ENCODE results near the gene MAPRE2. TPM values are rescaled to one million over a fixed set of nuclear protein-coding genes. Genes with fewer than 3 reads are reported as not detected.

Gene MAPRE2
- total RNA-seq, 1 experiment from 2014 or later: 31.4 TPM

DNA sequence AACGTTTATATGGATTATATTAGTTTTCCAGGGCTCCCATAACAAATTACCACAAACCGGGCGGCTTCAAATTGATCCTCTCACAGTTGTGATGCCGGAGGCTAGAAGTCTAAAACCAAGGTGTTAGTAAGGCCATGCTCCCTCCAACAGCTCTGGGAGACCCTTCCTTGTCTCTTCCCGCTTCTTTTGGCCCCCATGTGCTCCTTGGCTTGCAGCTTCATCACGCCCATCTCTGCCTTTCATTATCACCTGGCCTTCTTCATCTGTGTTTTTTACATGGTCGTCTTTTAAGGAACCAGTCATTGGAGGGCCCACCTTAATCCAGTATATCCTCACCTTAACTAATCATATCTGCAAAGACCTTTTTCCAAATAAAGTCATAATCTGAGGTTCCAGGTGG lies 13.9 kb downstream of the MAPRE2 start:
- TF ChIP-seq CTCF (IDR thresholded peaks at IDR 0.05; ENCODE audit: unreplicated experiment): no peak
- H3K27me3 Mint-ChIP-seq (ENCODE audit: unreplicated experiment): no peaks in the 10 kb centered on the region
- H3K9me3 Mint-ChIP-seq (ENCODE audit: low read depth, unreplicated experiment): no peaks in the 10 kb centered on the region
- CTCF ChIA-PET: interaction anchor here (0.7 kb wide), 1 partner anchor 125 kb away, joined by 3 read pairs; no protein-coding TSS in a partner anchor
- H3K27ac Mint-ChIP-seq (ENCODE audit: unreplicated experiment): no peak overlapping the region
- H3K36me3 Mint-ChIP-seq (ENCODE audit: insufficient read depth, unreplicated experiment): no peaks in the 10 kb centered on the region
- no peak overlapping the region for H3K4me3 Mint-ChIP-seq (ENCODE audit: low read depth, unreplicated experiment)
- no TSS peak for BruUV-seq (replicated peaks)
- intact Hi-C loops (cut with micrococcal nuclease; ENCODE audit: unreplicated experiment): no loop called here
- H3K4me1 Mint-ChIP-seq (ENCODE audit: low read depth, unreplicated experiment): peaks cover 6% of the 10 kb centered on the region
- no peak for DNase-seq

- no peak for DNase-seq
- H3K4me3 Mint-ChIP-seq (ENCODE audit: low read depth, unreplicated experiment): no peak overlapping the region
- intact Hi-C loops (cut with micrococcal nuclease; ENCODE audit: unreplicated experiment): no loop called here
- H3K4me1 Mint-ChIP-seq (ENCODE audit: low read depth, unreplicated experiment): peaks cover 8% of the 10 kb centered on the region
- no peaks in the 10 kb centered on the region for H3K36me3 Mint-ChIP-seq (ENCODE audit: insufficient read depth, unreplicated experiment)
- no peak for TF ChIP-seq CTCF (IDR thresholded peaks at IDR 0.05; ENCODE audit: unreplicated experiment)
- no TSS peak for BruUV-seq (replicated peaks)
- H3K27ac Mint-ChIP-seq (ENCODE audit: unreplicated experiment): no peak overlapping the region
- CTCF ChIA-PET: no interaction called here
- H3K9me3 Mint-ChIP-seq (ENCODE audit: low read depth, unreplicated experiment): no peaks in the 10 kb centered on the region
- H3K27me3 Mint-ChIP-seq (ENCODE audit: unreplicated experiment): no peaks in the 10 kb centered on the region
Observed at GRCh38 chr18:35055726-35056125, 14.5 kb downstream of the MAPRE2 start.

- H3K27me3 Mint-ChIP-seq (ENCODE audit: unreplicated experiment): no peaks in the 10 kb centered on the region
- no peak for TF ChIP-seq CTCF (IDR thresholded peaks at IDR 0.05; ENCODE audit: unreplicated experiment)
Observed at GRCh38 chr18:35059280-35059927, 18.2 kb downstream of the MAPRE2 start.

DNA sequence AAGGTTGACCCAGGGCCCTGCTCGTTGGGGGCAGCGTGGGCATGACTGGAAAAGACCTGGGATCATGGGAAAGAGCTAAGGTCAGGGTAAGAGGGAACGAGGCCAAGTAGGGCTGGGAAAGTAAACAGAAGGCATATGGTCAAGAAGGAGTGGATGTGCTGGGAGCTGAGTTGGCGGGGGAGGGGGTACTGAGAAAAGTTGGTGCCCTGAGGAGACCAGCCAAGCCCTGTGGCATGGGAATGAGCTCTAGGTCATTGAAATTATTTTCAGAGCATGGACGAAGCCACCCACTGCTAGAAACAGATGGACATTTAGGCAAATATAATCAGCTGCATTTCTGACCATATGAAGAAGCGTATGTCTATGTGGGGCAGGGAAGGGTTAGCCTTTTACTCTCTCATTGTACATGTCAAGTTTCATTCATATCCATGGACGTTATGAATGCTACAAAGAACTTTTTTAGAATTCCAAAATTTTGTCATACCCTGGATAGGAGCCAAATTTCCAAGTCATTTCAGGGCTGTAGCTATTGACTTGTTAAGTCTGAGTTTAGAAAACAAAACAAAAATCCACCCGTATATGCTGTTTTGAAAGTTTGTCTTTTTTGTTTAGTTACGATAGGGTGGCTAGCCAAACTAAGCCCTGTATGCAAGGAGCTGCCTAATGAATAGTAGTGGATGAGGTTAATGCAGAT lies 19.1 kb downstream of the MAPRE2 start:
- Mint-ChIP-seq H3K27ac (ENCODE audit: unreplicated experiment) (no peak overlapping the region), H3K9me3 (ENCODE audit: low read depth, unreplicated experiment) (no peaks in the 10 kb centered on the region), H3K27me3 (ENCODE audit: unreplicated experiment) (no peaks in the 10 kb centered on the region), H3K36me3 (ENCODE audit: insufficient read depth, unreplicated experiment) (no peaks in the 10 kb centered on the region), H3K4me3 (ENCODE audit: low read depth, unreplicated experiment) (no peak overlapping the region), H3K4me1 (ENCODE audit: low read depth, unreplicated experiment) (peaks cover 8% of the 10 kb centered on the region)
- DNase-seq: no peak
- intact Hi-C loops (cut with micrococcal nuclease; ENCODE audit: unreplicated experiment): no loop called here
- BruUV-seq (replicated peaks): no TSS peak
- no peak for TF ChIP-seq CTCF (IDR thresholded peaks at IDR 0.05; ENCODE audit: unreplicated experiment)
- CTCF ChIA-PET: no interaction called here

More at GRCh38 chr18:35059280-35059927, 18.2 kb downstream of the MAPRE2 start:
- H3K9me3 Mint-ChIP-seq (ENCODE audit: low read depth, unreplicated experiment): no peaks in the 10 kb centered on the region
- DNase-seq: no peak
- no peaks in the 10 kb centered on the region for H3K36me3 Mint-ChIP-seq (ENCODE audit: insufficient read depth, unreplicated experiment)
- intact Hi-C loops (cut with micrococcal nuclease; ENCODE audit: unreplicated experiment): no loop called here
- BruUV-seq (replicated peaks): no TSS peak
- no peak overlapping the region for H3K4me3 Mint-ChIP-seq (ENCODE audit: low read depth, unreplicated experiment)
- peaks cover 8% of the 10 kb centered on the region for H3K4me1 Mint-ChIP-seq (ENCODE audit: low read depth, unreplicated experiment)
- no peak overlapping the region for H3K27ac Mint-ChIP-seq (ENCODE audit: unreplicated experiment)
- CTCF ChIA-PET: no interaction called here

All from Calu3 (cell line).